IMR-90 (cell line): ENCODE data around the gene ABCA3. TPM values are rescaled to one million over a fixed set of nuclear protein-coding genes. Genes with fewer than 3 reads are reported as not detected.

ENCODE experiments used
- ATAC-seq: fragments of 200-7000 bp; cut with Tn5 transposase; 2 replicates; pipeline ENCODE4 v1.9.1; 2020; ENCODE audit warnings: low read depth, mild to moderate bottlenecking, moderate library complexity
- BruUV-seq: library from RNA; stranded (reverse); fragments of 400-500 nt; replicated peaks from 2 replicates; lab custom pipeline; 2021; lab: Mats Ljungman, UMichigan
- CTCF ChIA-PET: fragments of 300-600 bp; formaldehyde crosslinking; extraction: SDS; loops from one replicate; lab custom pipeline; 2021; ENCODE audit warnings: antibody characterized with exemption; lab: Yijun Ruan, JAX
- POLR2A ChIA-PET: fragments of 300-600 bp; sonication (Branson Sonifier 250); formaldehyde crosslinking; loops from one replicate; lab custom pipeline; 2022; ENCODE audit warnings: antibody characterized with exemption; ENCODE audit not compliant: unreplicated experiment; lab: Charles Lee
- DNase-seq: peaks from one replicate; pipeline ENCODE4 v3.0.0; 2013
- H2AFZ ChIP-seq: replicated peaks from 2 replicates; pipeline ENCODE3; 2013; ENCODE audit warnings: low read length, mild to moderate bottlenecking; ENCODE audit not compliant: poor library complexity
- H2AK5ac ChIP-seq: 2 replicates; pipeline ENCODE4 v1.6.1; 2013; ENCODE audit warnings: low read depth, low read length, inconsistent platforms
- H2AK9ac ChIP-seq: replicated peaks from 2 replicates; pipeline ENCODE3; 2013; ENCODE audit warnings: mild to moderate bottlenecking, low read depth, low read length, moderate library complexity; ENCODE audit not compliant: poor library complexity
- H2BK120ac ChIP-seq: 2 replicates; pipeline ENCODE4 v1.6.1; 2013; ENCODE audit warnings: low read depth, low read length, inconsistent platforms
- H2BK15ac ChIP-seq: 3 replicates; pipeline ENCODE4 v1.6.1; 2013; ENCODE audit warnings: low read depth, low read length, inconsistent platforms
- H2BK20ac ChIP-seq: 2 replicates; pipeline ENCODE4 v1.6.1; 2013; ENCODE audit warnings: low read depth, mild to moderate bottlenecking, inconsistent platforms, low read length, moderate library complexity
- H2BK5ac ChIP-seq: 2 replicates; pipeline ENCODE4 v1.6.1; 2013; ENCODE audit warnings: mild to moderate bottlenecking, low read depth, low read length, inconsistent platforms; ENCODE audit not compliant: poor library complexity, severe bottlenecking
- H3K14ac ChIP-seq: replicated peaks from 2 replicates; pipeline ENCODE4 v1.6.1; 2013; ENCODE audit warnings: low read depth, low read length, inconsistent platforms
- H3K18ac ChIP-seq: 2 replicates; pipeline ENCODE4 v1.6.1; 2013; ENCODE audit warnings: low read depth, low read length, control low read depth
- H3K23ac ChIP-seq: 2 replicates; pipeline ENCODE4 v1.6.1; 2013; ENCODE audit warnings: low read depth, low read length, inconsistent platforms
- H3K27ac ChIP-seq: 2 replicates; pipeline ENCODE4 v1.5.1; 2013; ENCODE audit warnings: mild to moderate bottlenecking, control low read depth, low read length; ENCODE audit not compliant: insufficient read depth
- H3K27me3 ChIP-seq: 2 replicates; pipeline ENCODE4 v1.6.1; 2013; ENCODE audit warnings: low read length; ENCODE audit not compliant: control insufficient read depth, insufficient read depth
- H3K36me3 ChIP-seq: 2 replicates; pipeline ENCODE4 v1.6.1; 2013; ENCODE audit warnings: low read length, mixed read lengths; ENCODE audit not compliant: control insufficient read depth, insufficient read depth
- H3K4ac ChIP-seq: 2 replicates; pipeline ENCODE4 v1.6.1; 2013; ENCODE audit warnings: low read depth, low read length, inconsistent platforms
- H3K4me1 ChIP-seq: 2 replicates; pipeline ENCODE4 v1.6.1; 2013; ENCODE audit warnings: low read length, mixed read lengths; ENCODE audit not compliant: control insufficient read depth, insufficient read depth
- H3K4me2 ChIP-seq: 2 replicates; pipeline ENCODE4 v1.6.1; 2013; ENCODE audit warnings: low read depth, mild to moderate bottlenecking, control low read depth, low read length, moderate library complexity
- H3K4me3 ChIP-seq: 2 replicates; pipeline ENCODE4 v1.5.1; 2013; ENCODE audit warnings: low read depth, mild to moderate bottlenecking, control low read depth, low read length, moderate library complexity; ENCODE audit not compliant: insufficient read depth
- H3K56ac ChIP-seq: 2 replicates; pipeline ENCODE4 v1.6.1; 2013; ENCODE audit warnings: low read length, inconsistent platforms; ENCODE audit not compliant: insufficient read depth; ENCODE audit errors: extremely low read depth
- H3K79me1 ChIP-seq, 2 experiments: 2 replicates each; pipeline ENCODE4 v1.6.1; 2013; ENCODE audit warnings: low read length in 2 of 2, inconsistent platforms in 1 of 2, low read depth in 1 of 2
- H3K9ac ChIP-seq: 2 replicates; pipeline ENCODE4 v1.6.1; 2013; ENCODE audit warnings: low read depth, low read length, control low read depth
- H3K9me1 ChIP-seq: 2 replicates; pipeline ENCODE4 v1.6.1; 2013; ENCODE audit warnings: low read length, inconsistent platforms; ENCODE audit not compliant: insufficient read depth
- H3K9me3 ChIP-seq: 2 replicates; pipeline ENCODE4 v1.6.1; 2013; ENCODE audit warnings: low read length; ENCODE audit not compliant: control insufficient read depth, insufficient read depth
- H4K20me1 ChIP-seq: 2 replicates; pipeline ENCODE4 v1.6.1; 2013; ENCODE audit warnings: low read length, inconsistent platforms; ENCODE audit not compliant: insufficient read depth
- H4K5ac ChIP-seq: 2 replicates; pipeline ENCODE4 v1.6.1; 2013; ENCODE audit warnings: mild to moderate bottlenecking, low read depth, low read length, control low read depth
- H4K8ac ChIP-seq, 2 experiments: 2 replicates each; pipeline ENCODE4 v1.6.1; 2013; ENCODE audit warnings: low read depth in 2 of 2, low read length in 2 of 2, control low read depth in 1 of 2, inconsistent platforms in 1 of 2
- H4K91ac ChIP-seq: 2 replicates; pipeline ENCODE4 v1.6.1; 2013; ENCODE audit warnings: low read depth, low read length, inconsistent platforms; ENCODE audit not compliant: insufficient read depth
- CEBPB ChIP-seq: IDR thresholded peaks from 2 replicates; pipeline ENCODE4 v1.6.1; 2012; ENCODE audit warnings: low read depth, low read length, improper control_type of control experiment
- ELK1 ChIP-seq: fragments of 150-350 bp; IDR thresholded peaks from 2 replicates; pipeline ENCODE4 v1.6.1; 2016; ENCODE audit warnings: low read depth, mild to moderate bottlenecking, low read length, moderate library complexity, borderline replicate concordance
- FOS ChIP-seq: fragments of 150-350 bp; IDR thresholded peaks from 2 replicates; pipeline ENCODE4 v1.6.1; 2016; ENCODE audit warnings: low read depth, low read length
- POLR2A ChIP-seq: IDR thresholded peaks from 2 replicates; pipeline ENCODE4 v1.6.1; 2012; ENCODE audit warnings: mild to moderate bottlenecking, low read depth, low read length
- RAD21 ChIP-seq: IDR thresholded peaks from 2 replicates; pipeline ENCODE4 v1.6.1; 2012; ENCODE audit warnings: low read length, improper control_type of control experiment
- RCOR1 ChIP-seq: IDR thresholded peaks from 2 replicates; pipeline ENCODE4 v1.6.1; 2012; ENCODE audit warnings: mild to moderate bottlenecking, low read length, improper control_type of control experiment; ENCODE audit not compliant: insufficient replicate concordance
- SMC3 ChIP-seq: fragments of 150-350 bp; IDR thresholded peaks from 2 replicates; pipeline ENCODE4 v1.6.1; 2016; ENCODE audit warnings: low read depth, mild to moderate bottlenecking, antibody characterized with exemption, low read length, moderate library complexity
- WGBS, 2 experiments: methylation state at CpG; one replicate each; pipeline versions ENCODE4 v1.1.5 to v1.1.7; 2013; ENCODE audit warnings: missing lambda C conversion rate in 2 of 2; ENCODE audit not compliant: insufficient read length in 1 of 2; ENCODE audit errors: extremely low coverage in 2 of 2; 5-methylcytosine and 5-hydroxymethylcytosine counted together
- dilution Hi-C: fragments of 300-500 bp; cut with HindIII; formaldehyde crosslinking; loops from one replicate; pipeline ENCODE4 v1.14.3; 2018; ENCODE audit warnings: low sequenced_read_pairs; ENCODE audit not compliant: unreplicated experiment
- in situ Hi-C: fragments of 300-500 bp; cut with MboI; formaldehyde crosslinking; loops from 3 replicates; pipeline ENCODE4 v1.14.3; 2019; ENCODE audit warnings: low sequenced_read_pairs, inconsistent platforms, mixed read lengths
- intact Hi-C: fragments of 100-400 bp; cut with micrococcal nuclease; formaldehyde crosslinking; loops from 2 replicates; pipeline ENCODE4 v1.10.0; 2022
- polyA plus RNA-seq, 3 experiments: library from polyadenylated mRNA; depleted of rRNA; stranded (reverse); fragments of >200 nt; gene quantifications; 2 replicates each; pipeline ENCODE4 v1.2.3, GENCODE V29; 2012; ENCODE audit warnings: low replicate concordance in 1 of 3
- total RNA-seq: library from RNA; depleted of rRNA; stranded (reverse); fragments of >200 nt; gene quantifications from 2 replicates; pipeline ENCODE4 v1.2.3, GENCODE V29; 2012
- TF ChIP-seq, protein P1 (sequence below): conservative IDR thresholded peaks from 2 replicates; pipeline ENCODE4 v1.5.1; 2012; ENCODE audit warnings: mild to moderate bottlenecking, low read depth, low read length, improper control_type of control experiment

The ABCA3 gene
- total and polyA plus RNA-seq, 2 of the 4 experiments (the other 2 are of a cell fraction), result 0.18 to 0.22 TPM

DNA sequence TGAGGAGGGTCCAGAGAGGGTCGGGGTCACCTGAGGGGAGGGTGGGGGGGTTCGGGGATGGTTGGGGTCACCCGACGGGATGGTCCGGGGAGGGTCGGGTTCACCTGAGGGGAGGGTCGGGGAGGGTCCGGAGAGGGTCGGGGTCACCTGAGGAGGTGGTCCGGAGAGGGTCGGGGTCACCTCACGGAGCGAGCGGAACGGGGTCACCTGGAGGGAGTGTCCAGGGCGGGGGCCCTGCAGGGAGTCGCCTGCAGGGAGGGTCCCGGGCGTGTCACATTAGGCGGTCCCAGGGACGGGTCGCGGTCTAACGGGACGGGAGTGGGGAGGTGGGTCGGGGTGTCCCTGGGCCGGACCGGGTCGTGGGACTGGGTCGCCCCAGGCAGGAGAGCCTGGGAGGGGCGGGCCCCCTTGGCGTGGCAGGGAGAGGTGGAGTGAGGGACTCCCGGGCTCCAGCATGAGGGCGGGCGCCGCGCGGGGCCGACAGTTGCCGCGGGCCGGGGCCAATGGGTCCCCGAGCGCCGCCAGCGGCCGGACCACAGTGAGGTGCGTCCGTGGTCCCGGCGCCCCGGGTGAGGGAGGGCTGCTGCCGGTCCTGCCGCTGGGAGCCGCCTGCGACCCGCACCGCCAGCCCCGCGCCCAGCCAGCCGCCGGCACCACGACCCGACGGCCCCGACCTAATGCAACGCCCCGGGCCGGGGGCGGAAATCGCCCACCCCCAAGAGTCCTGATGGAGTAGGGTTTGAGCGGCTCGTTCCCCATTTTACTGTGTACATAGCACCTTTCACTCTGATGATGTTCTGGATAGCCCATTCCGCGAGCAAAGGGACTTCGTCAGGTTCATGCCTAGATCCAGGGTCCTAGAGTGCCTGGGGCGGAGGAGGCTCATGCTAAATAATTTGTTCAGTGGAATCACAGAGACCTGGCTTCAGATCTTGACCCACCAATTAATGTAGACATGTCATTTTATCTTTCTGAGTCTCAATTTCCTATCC lies 1.2 kb upstream of the ABCA3 start:
- no peaks in the 10 kb centered on the region for H3K9me3 ChIP-seq
- no peak overlapping the region for H2BK120ac ChIP-seq
- dilution Hi-C loops (no loop called here), in situ Hi-C loops (loop anchor here (5.0 kb wide), 1 partner anchor 156 kb away; no protein-coding TSS in a partner anchor), intact Hi-C loops (loop anchor here (5.0 kb wide), 1 partner anchor 36 kb away; no protein-coding TSS in a partner anchor)
- no peak overlapping the region for H3K4me2 ChIP-seq
- ChIA-PET CTCF (no interaction called here), POLR2A (no interaction called here)
- H2AFZ ChIP-seq, result peak overlapping the region; percentile 32
- H3K4me1 ChIP-seq, result no peaks in the 10 kb centered on the region
- no peak overlapping the region for H2BK20ac ChIP-seq
- no peak overlapping the region for H4K8ac ChIP-seq
- no peaks in the 10 kb centered on the region for H3K79me1 ChIP-seq
- ATAC-seq (no peak), DNase-seq (no peak)
- H4K5ac ChIP-seq, result no peak overlapping the region
- no peak overlapping the region for H3K4ac ChIP-seq
- H4K20me1 ChIP-seq, result no peaks in the 10 kb centered on the region
- H2AK9ac ChIP-seq, result no peak overlapping the region
- 29% methylated on average over 24 of the region's 77 CpGs; no CpG with 5 or more reads in 1 of the 2 experiments for WGBS, 2 experiments
- no peak overlapping the region for H3K14ac ChIP-seq
- no peak overlapping the region for H2AK5ac ChIP-seq
- H3K56ac ChIP-seq, result no peak overlapping the region
- no peak overlapping the region for H3K18ac ChIP-seq
- no peaks in the 10 kb centered on the region for H3K9me1 ChIP-seq
- peaks cover 43% of the 10 kb centered on the region for H3K27me3 ChIP-seq
- H3K9ac ChIP-seq, result no peak overlapping the region
- TF ChIP-seq, protein P1, sequence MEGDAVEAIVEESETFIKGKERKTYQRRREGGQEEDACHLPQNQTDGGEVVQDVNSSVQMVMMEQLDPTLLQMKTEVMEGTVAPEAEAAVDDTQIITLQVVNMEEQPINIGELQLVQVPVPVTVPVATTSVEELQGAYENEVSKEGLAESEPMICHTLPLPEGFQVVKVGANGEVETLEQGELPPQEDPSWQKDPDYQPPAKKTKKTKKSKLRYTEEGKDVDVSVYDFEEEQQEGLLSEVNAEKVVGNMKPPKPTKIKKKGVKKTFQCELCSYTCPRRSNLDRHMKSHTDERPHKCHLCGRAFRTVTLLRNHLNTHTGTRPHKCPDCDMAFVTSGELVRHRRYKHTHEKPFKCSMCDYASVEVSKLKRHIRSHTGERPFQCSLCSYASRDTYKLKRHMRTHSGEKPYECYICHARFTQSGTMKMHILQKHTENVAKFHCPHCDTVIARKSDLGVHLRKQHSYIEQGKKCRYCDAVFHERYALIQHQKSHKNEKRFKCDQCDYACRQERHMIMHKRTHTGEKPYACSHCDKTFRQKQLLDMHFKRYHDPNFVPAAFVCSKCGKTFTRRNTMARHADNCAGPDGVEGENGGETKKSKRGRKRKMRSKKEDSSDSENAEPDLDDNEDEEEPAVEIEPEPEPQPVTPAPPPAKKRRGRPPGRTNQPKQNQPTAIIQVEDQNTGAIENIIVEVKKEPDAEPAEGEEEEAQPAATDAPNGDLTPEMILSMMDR, result no peak
- no peak for TF ChIP-seq FOS
- TF ChIP-seq RCOR1, result no peak
- no peak for TF ChIP-seq ELK1
- TF ChIP-seq CEBPB, result no peak
- TF ChIP-seq POLR2A, result no peak
- TF ChIP-seq RAD21, result no peak
- no peak for TF ChIP-seq SMC3
- no peak overlapping the region for H2BK5ac ChIP-seq
- H3K23ac ChIP-seq, result no peak overlapping the region
- no TSS peak for BruUV-seq
- H2BK15ac ChIP-seq, result no peak overlapping the region
- H3K4me3 ChIP-seq, result no peak overlapping the region
- no peak overlapping the region for H4K91ac ChIP-seq
- no peaks in the 10 kb centered on the region for H3K36me3 ChIP-seq
- no peak overlapping the region for H3K27ac ChIP-seq
